GM12872 (cell line): ENCODE results near the gene NAGLU.

Experiments
- CTCF ChIP-seq: IDR thresholded peaks from 3 replicates; pipeline ENCODE4 v1.5.1; 2011; ENCODE audit warnings: low read depth, mild to moderate bottlenecking, low read length, moderate library complexity; ENCODE audit not compliant: insufficient read depth

NAGLU gene

GRCh38 chr17:42538482-42538881, 2.4 kb downstream of the NAGLU start:
- TF ChIP-seq CTCF, result no peak

GRCh38 chr17:42541041-42541833, 5.2 kb downstream of the NAGLU start:
- TF ChIP-seq CTCF, result no peak

- TF ChIP-seq CTCF, result no peak
These were observed 7.4 kb downstream of the NAGLU start for GRCh38 chr17:42543190-42544079.

- no peak for TF ChIP-seq CTCF
These were observed 8.8 kb downstream of the NAGLU start for GRCh38 chr17:42544874-42545283.

- TF ChIP-seq CTCF, result no peak
These were observed 11.0 kb downstream of the NAGLU start for GRCh38 chr17:42547001-42547461.

GRCh38 chr17:42547698-42548069, 11.6 kb downstream of the NAGLU start:
- TF ChIP-seq CTCF, result no peak

GRCh38 chr17:42548070-42548837, 12.2 kb downstream of the NAGLU start:
- peak; percentile 36; the same call in 1 of the 3 replicates for TF ChIP-seq CTCF
